ENCODE results near the gene TPRG1L.

DNA sequence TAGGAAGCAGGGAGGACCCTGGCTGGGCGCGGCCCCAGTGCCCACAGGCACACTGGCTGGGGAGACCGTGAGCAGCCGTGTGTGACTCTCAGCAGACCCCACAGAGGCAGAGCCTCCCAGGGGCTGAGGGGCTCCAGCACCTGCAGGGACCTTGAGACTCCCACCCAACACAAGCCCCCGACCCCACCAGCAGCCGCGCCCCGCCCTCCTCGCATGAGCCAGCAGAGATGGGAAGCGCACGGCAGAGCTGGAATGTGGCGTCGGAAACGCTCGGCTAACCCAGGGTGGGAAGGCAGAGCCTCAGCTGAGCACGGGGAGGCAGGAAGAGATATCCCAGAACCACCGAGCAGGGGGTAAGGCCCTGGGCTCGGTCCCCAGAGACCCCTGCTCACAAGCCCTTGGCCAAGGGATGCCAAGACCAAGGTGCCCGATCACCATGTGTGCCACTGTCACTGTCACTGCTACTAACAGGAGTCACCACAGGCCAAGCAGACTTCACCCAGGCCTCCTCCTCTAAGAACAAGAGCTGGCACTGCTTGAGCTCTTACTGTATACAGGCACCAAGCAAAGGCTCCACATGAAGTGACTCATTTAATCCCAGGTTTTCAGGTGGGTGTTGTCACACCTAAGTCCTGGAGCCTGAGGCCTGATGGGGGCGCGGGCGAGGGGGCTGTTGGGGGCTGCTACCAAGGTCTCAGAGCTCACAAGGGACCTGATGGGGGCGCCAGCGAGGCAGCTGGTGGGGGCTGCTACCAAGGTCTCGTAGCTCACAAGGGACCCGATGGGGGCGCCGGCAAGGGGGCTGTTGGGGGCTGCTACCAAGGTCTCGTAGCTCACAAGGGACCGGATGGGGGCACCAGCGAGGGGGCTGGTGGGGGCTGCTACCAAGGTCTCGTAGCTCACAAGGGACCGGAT is 33.6 kb upstream of the TPRG1L start:
- TF ChIP-seq, protein P1, sequence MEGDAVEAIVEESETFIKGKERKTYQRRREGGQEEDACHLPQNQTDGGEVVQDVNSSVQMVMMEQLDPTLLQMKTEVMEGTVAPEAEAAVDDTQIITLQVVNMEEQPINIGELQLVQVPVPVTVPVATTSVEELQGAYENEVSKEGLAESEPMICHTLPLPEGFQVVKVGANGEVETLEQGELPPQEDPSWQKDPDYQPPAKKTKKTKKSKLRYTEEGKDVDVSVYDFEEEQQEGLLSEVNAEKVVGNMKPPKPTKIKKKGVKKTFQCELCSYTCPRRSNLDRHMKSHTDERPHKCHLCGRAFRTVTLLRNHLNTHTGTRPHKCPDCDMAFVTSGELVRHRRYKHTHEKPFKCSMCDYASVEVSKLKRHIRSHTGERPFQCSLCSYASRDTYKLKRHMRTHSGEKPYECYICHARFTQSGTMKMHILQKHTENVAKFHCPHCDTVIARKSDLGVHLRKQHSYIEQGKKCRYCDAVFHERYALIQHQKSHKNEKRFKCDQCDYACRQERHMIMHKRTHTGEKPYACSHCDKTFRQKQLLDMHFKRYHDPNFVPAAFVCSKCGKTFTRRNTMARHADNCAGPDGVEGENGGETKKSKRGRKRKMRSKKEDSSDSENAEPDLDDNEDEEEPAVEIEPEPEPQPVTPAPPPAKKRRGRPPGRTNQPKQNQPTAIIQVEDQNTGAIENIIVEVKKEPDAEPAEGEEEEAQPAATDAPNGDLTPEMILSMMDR (conservative IDR thresholded peaks at IDR 0.05; ENCODE audit: low read depth, low read length): peak; percentile 44; the same call in 1 of the 2 replicates
- TF ChIP-seq EZH2 (IDR thresholded peaks at IDR 0.05; ENCODE audit: low read length, unreplicated experiment) (no peak), EZH2phosphoT487 (IDR thresholded peaks at IDR 0.05; ENCODE audit: borderline replicate concordance, low read length) (no peak)
